Liver (tissue), 9 donors: Measurements from ENCODE around the gene LHB. TPM values are rescaled to one million over a fixed set of nuclear protein-coding genes. Genes with fewer than 3 reads are reported as not detected.
A peak's percentile ranks its signal among the peaks of the same experiment; 100 is the strongest.

Source experiments
- DNase-seq: peaks from one replicate; pipeline ENCODE4 v3.0.0-alpha.2; 2017; ENCODE audit warnings: low spot score
- H3K27ac ChIP-seq, 2 donors: one replicate each; pipeline ENCODE4 v1.7.0; 2013; ENCODE audit warnings: inconsistent platforms in 2 of 2, low read length in 2 of 2, control low read depth in 1 of 2, low read depth in 1 of 2, mild to moderate bottlenecking in 1 of 2
- H3K27me3 ChIP-seq, 4 donors: one replicate each; pipeline versions ENCODE4 v1.6.1 to v1.7.0; 2013; ENCODE audit warnings: low read length in 3 of 4, inconsistent platforms in 1 of 4, mild to moderate bottlenecking in 1 of 4, moderate library complexity in 1 of 4; ENCODE audit not compliant: control insufficient read depth in 4 of 4, insufficient read depth in 4 of 4
- H3K36me3 ChIP-seq, 4 donors: one replicate each; pipeline versions ENCODE4 v1.6.1 to v1.7.0; 2013; ENCODE audit warnings: low read length in 3 of 4, mild to moderate bottlenecking in 3 of 4, low read depth in 1 of 4, moderate library complexity in 1 of 4; ENCODE audit not compliant: control insufficient read depth in 4 of 4, insufficient read depth in 3 of 4
- H3K4me1 ChIP-seq, 4 donors: one replicate each; pipeline versions ENCODE4 v1.6.1 to v1.7.0; 2013; ENCODE audit warnings: low read length in 3 of 4, mild to moderate bottlenecking in 3 of 4, moderate library complexity in 1 of 4; ENCODE audit not compliant: control insufficient read depth in 4 of 4, insufficient read depth in 4 of 4
- H3K4me3 ChIP-seq, 3 donors: one replicate each; pipeline versions ENCODE4 v1.6.1 to v1.7.0; 2013; ENCODE audit warnings: low read length in 3 of 3, control low read depth in 1 of 3, low read depth in 1 of 3, mild to moderate bottlenecking in 1 of 3
- H3K9ac ChIP-seq, 2 donors: one replicate each; pipeline ENCODE4 v1.7.0; 2013; ENCODE audit warnings: low read length in 2 of 2, mild to moderate bottlenecking in 2 of 2, moderate library complexity in 2 of 2, control low read depth in 1 of 2, low read depth in 1 of 2
- H3K9me3 ChIP-seq, 4 donors: one replicate each; pipeline versions ENCODE4 v1.6.1 to v1.7.0; 2013; ENCODE audit warnings: low read length in 3 of 4; ENCODE audit not compliant: control insufficient read depth in 4 of 4
- ATF3 ChIP-seq: IDR thresholded peaks from 2 replicates; pipeline ENCODE4 v1.6.1; 2016; ENCODE audit warnings: antibody characterized with exemption
- EGR1 ChIP-seq, 2 donors: IDR thresholded peaks; 2 replicates each; pipeline ENCODE4 v1.6.1; 2016 to 2018; ENCODE audit warnings: antibody characterized with exemption in 2 of 2, low read depth in 2 of 2
- FOXA1 ChIP-seq: IDR thresholded peaks from 2 replicates; pipeline ENCODE4 v1.6.1; 2016; ENCODE audit warnings: antibody characterized with exemption
- FOXA2 ChIP-seq: IDR thresholded peaks from 2 replicates; pipeline ENCODE4 v1.6.1; 2016; ENCODE audit warnings: antibody characterized with exemption
- GABPA ChIP-seq, 2 donors: IDR thresholded peaks in 1 of 2; conservative IDR thresholded peaks in 1 of 2; 2 replicates each; pipeline ENCODE4 v1.6.1; 2016; ENCODE audit warnings: antibody characterized with exemption in 2 of 2, mild to moderate bottlenecking in 1 of 2, moderate library complexity in 1 of 2
- HNF4A ChIP-seq, 2 donors: conservative IDR thresholded peaks; 2 replicates each; pipeline ENCODE4 v1.6.1; 2016; ENCODE audit warnings: antibody characterized with exemption in 2 of 2, mild to moderate bottlenecking in 2 of 2
- HNF4G ChIP-seq: IDR thresholded peaks from 2 replicates; pipeline ENCODE4 v1.6.1; 2016; ENCODE audit warnings: antibody characterized with exemption
- JUND ChIP-seq, 2 donors: IDR thresholded peaks; 2 replicates each; pipeline ENCODE4 v1.6.1; 2016; ENCODE audit warnings: antibody characterized with exemption in 2 of 2
- MAX ChIP-seq: IDR thresholded peaks from 2 replicates; pipeline ENCODE4 v1.6.1; 2016; ENCODE audit warnings: antibody characterized with exemption
- NR2F2 ChIP-seq: IDR thresholded peaks from 2 replicates; pipeline ENCODE4 v1.6.1; 2016; ENCODE audit warnings: antibody characterized with exemption
- RAD21 ChIP-seq, 2 donors: IDR thresholded peaks; 2 replicates each; pipeline ENCODE4 v1.6.1; 2016; ENCODE audit warnings: antibody characterized with exemption in 2 of 2, mild to moderate bottlenecking in 2 of 2
- REST ChIP-seq: IDR thresholded peaks from 2 replicates; pipeline ENCODE4 v1.6.1; 2016; ENCODE audit warnings: antibody characterized with exemption, mild to moderate bottlenecking
- RXRA ChIP-seq, 2 donors: IDR thresholded peaks; 2 replicates each; pipeline ENCODE4 v1.6.1; 2017 to 2018; ENCODE audit warnings: antibody characterized with exemption in 2 of 2, mild to moderate bottlenecking in 1 of 2
- SP1 ChIP-seq: IDR thresholded peaks from 2 replicates; pipeline ENCODE4 v1.6.1; 2018; ENCODE audit warnings: antibody characterized with exemption, mild to moderate bottlenecking
- TAF1 ChIP-seq: conservative IDR thresholded peaks from 2 replicates; pipeline ENCODE4 v1.6.1; 2016; ENCODE audit warnings: antibody characterized with exemption, mild to moderate bottlenecking
- YY1 ChIP-seq: IDR thresholded peaks from 2 replicates; pipeline ENCODE4 v1.6.1; 2016; ENCODE audit warnings: antibody characterized with exemption, mild to moderate bottlenecking
- ZBTB33 ChIP-seq: IDR thresholded peaks from 2 replicates; pipeline ENCODE4 v1.6.1; 2016; ENCODE audit warnings: antibody characterized with exemption
- WGBS: extraction: QIAGEN DNeasy Blood & Tissue Kit; methylation state at CpG from one replicate; pipeline ENCODE4 v1.1.7; 2013; 5-methylcytosine and 5-hydroxymethylcytosine counted together
- polyA plus RNA-seq, 2 donors: library from polyadenylated mRNA; stranded (reverse) in 1 of 2; unstranded in 1 of 2; fragments of 200-250 nt in 1 of 2; fragments of >200 nt in 1 of 2; fragmentation: Nextera tagmentation in 1 of 2; extraction: Ambion mirVana in 1 of 2; gene quantifications; one replicate each; pipeline versions ENCODE4 v1.2.1 to v1.2.3, GENCODE V29; 2013 to 2015
- total RNA-seq, 2 donors: library from RNA; depleted of rRNA; stranded (reverse); fragments of >200 nt; gene quantifications; one replicate each; pipeline ENCODE4 v1.2.3, GENCODE V29; 2014
- TF ChIP-seq, protein P1 (sequence below): fragments of 150-350 bp; IDR thresholded peaks from 2 replicates; pipeline ENCODE4 v1.5.1; 2017; ENCODE audit warnings: improper control_type of control experiment, low read depth, low read length; ENCODE audit not compliant: missing input control
- donor health status: healthy.
- donor health status: healthy.
- donor health status: healthy.
- donor health status: healthy.
- donor health status: healthy.

Gene LHB
- total and polyA plus RNA-seq, 4 donors, result not detected

- Histone ChIP-seq H3K9ac (no peak overlapping the region), H3K9me3 (no peaks in the 10 kb centered on the region), H3K27me3 (no peaks in the 10 kb centered on the region), H3K4me1 (peaks cover 2 to 24% (median 18%) of the 10 kb centered on the region in 4 donors), H3K4me3 (peak overlapping the region in 2 of 3 donors; percentile 66 to 93), H3K36me3 (peaks cover 3 to 8% (median 4%) of the 10 kb centered on the region in 4 donors), H3K27ac (peak overlapping the region; percentile 84 to 91)
- TF ChIP-seq ZBTB33 (peak; percentile 56), NR2F2 (no peak), EGR1 (IDR thresholded peaks at IDR 0.05; ENCODE audit: low read depth in 2 of 2) (peak in 1 of 2 donors; percentile 8), TAF1 (no peak), FOXA1 (no peak), RAD21 (IDR thresholded peaks at IDR 0.05) (peak in 1 of 2 donors; percentile 3), FOXA2 (no peak), JUND (IDR thresholded peaks at IDR 0.05) (peak; percentile 14 to 23), HNF4G (no peak), ATF3 (no peak), REST (peak; percentile 44), SP1 (peak; percentile 27), MAX (peak; percentile 65), HNF4A (conservative IDR thresholded peaks at IDR 0.05) (peak in 1 of 2 donors; percentile 50), GABPA (IDR thresholded peaks at IDR 0.05 in 1 of 2, conservative IDR thresholded peaks at IDR 0.05 in 1 of 2) (no peak), YY1 (peak; percentile 95), RXRA (IDR thresholded peaks at IDR 0.05) (peak; percentile 12 to 50)
- TF ChIP-seq, protein P1, sequence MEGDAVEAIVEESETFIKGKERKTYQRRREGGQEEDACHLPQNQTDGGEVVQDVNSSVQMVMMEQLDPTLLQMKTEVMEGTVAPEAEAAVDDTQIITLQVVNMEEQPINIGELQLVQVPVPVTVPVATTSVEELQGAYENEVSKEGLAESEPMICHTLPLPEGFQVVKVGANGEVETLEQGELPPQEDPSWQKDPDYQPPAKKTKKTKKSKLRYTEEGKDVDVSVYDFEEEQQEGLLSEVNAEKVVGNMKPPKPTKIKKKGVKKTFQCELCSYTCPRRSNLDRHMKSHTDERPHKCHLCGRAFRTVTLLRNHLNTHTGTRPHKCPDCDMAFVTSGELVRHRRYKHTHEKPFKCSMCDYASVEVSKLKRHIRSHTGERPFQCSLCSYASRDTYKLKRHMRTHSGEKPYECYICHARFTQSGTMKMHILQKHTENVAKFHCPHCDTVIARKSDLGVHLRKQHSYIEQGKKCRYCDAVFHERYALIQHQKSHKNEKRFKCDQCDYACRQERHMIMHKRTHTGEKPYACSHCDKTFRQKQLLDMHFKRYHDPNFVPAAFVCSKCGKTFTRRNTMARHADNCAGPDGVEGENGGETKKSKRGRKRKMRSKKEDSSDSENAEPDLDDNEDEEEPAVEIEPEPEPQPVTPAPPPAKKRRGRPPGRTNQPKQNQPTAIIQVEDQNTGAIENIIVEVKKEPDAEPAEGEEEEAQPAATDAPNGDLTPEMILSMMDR, result no peak
- 40% methylated on average over 14 of the region's 14 CpGs for WGBS
- peak; percentile 51 for DNase-seq
Observed at GRCh38 chr19:48967346-48968178, 49.3 kb downstream of the LHB start.
